Hepatocyte (in vitro differentiated cells): Measurements from ENCODE around the gene PLA2G3. TPM values are rescaled to one million over a fixed set of nuclear protein-coding genes. Genes with fewer than 3 reads are reported as not detected.
A peak's percentile ranks its signal among the peaks of the same experiment; 100 is the strongest.

Experiments used
- DNase-seq: peaks from one replicate; pipeline ENCODE4 v3.0.0-alpha.2; 2016; ENCODE audit warnings: low spot score
- H2AFZ ChIP-seq: fragments of 200-600 bp; sonication (generic); 2 replicates; pipeline ENCODE4 v1.6.0; 2016; ENCODE audit warnings: antibody characterized with exemption, mild to moderate bottlenecking
- H3K27ac ChIP-seq: fragments of 200-600 bp; sonication (generic); 2 replicates; pipeline ENCODE4 v1.5.1; 2016; ENCODE audit warnings: mild to moderate bottlenecking
- H3K27me3 ChIP-seq: fragments of 200-600 bp; sonication (generic); 2 replicates; pipeline ENCODE4 v1.6.1; 2016
- H3K36me3 ChIP-seq: fragments of 200-600 bp; sonication (generic); replicated peaks from 2 replicates; pipeline ENCODE4 v1.5.1; 2016; ENCODE audit warnings: low read depth; ENCODE audit not compliant: insufficient read depth
- H3K4me1 ChIP-seq: fragments of 200-600 bp; sonication (generic); 2 replicates; pipeline ENCODE4 v1.5.1; 2016; ENCODE audit warnings: mild to moderate bottlenecking, moderate library complexity; ENCODE audit not compliant: insufficient read depth
- H3K4me2 ChIP-seq: fragments of 200-600 bp; sonication (generic); 2 replicates; pipeline ENCODE4 v1.6.0; 2016
- H3K4me3 ChIP-seq: fragments of 200-600 bp; sonication (generic); 2 replicates; pipeline ENCODE4 v1.5.1; 2016; ENCODE audit warnings: mild to moderate bottlenecking
- H3K79me2 ChIP-seq: fragments of 200-600 bp; sonication (generic); 2 replicates; pipeline ENCODE4 v1.6.0; 2017; ENCODE audit warnings: mild to moderate bottlenecking
- H3K9me2 ChIP-seq: fragments of 200-600 bp; sonication (generic); replicated peaks from 2 replicates; pipeline ENCODE4 v1.6.0; 2017; ENCODE audit warnings: mild to moderate bottlenecking; ENCODE audit not compliant: insufficient read depth
- H3K9me3 ChIP-seq: fragments of 200-600 bp; sonication (generic); 2 replicates; pipeline ENCODE4 v1.5.1; 2016; ENCODE audit warnings: low read depth, mild to moderate bottlenecking
- H4K20me1 ChIP-seq: fragments of 200-600 bp; sonication (generic); 2 replicates; pipeline ENCODE4 v1.6.0; 2016; ENCODE audit warnings: mild to moderate bottlenecking; ENCODE audit not compliant: insufficient read depth, poor library complexity, severe bottlenecking
- CTCF ChIP-seq: fragments of 200-600 bp; sonication (generic); IDR thresholded peaks from 2 replicates; pipeline ENCODE4 v1.5.1; 2016; ENCODE audit warnings: antibody characterized with exemption, mild to moderate bottlenecking; ENCODE audit not compliant: poor library complexity
- EZH2 ChIP-seq: fragments of 200-600 bp; sonication (generic); IDR thresholded peaks from 2 replicates; pipeline ENCODE4 v1.6.1; 2016; ENCODE audit warnings: antibody characterized with exemption, mild to moderate bottlenecking, borderline replicate concordance
- EZH2phosphoT487 ChIP-seq: fragments of 200-600 bp; sonication (generic); IDR thresholded peaks from one replicate; pipeline ENCODE4 v1.6.1; 2018; ENCODE audit warnings: antibody characterized with exemption, mild to moderate bottlenecking, low read depth, moderate library complexity; ENCODE audit not compliant: unreplicated experiment, severe bottlenecking
- WGBS: methylation state at CpG from one replicate; pipeline ENCODE4 v1.1.6; 2016; ENCODE audit warnings: low lambda C conversion rate; ENCODE audit errors: missing lambda C conversion rate; 5-methylcytosine and 5-hydroxymethylcytosine counted together
- polyA plus RNA-seq: library from polyadenylated mRNA; unstranded; fragments of >200 nt; fragmentation: Nextera tagmentation; extraction: Ambion mirVana; gene quantifications from 2 replicates; pipeline ENCODE4 v1.2.1, GENCODE V29; 2016
- total RNA-seq: library from RNA; depleted of rRNA; stranded (reverse); fragments of >200 nt; gene quantifications from 2 replicates; pipeline ENCODE4 v1.2.3, GENCODE V29; 2014

PLA2G3 gene
- total RNA-seq = 0.04 and 0.10 TPM in 2 replicates
- polyA plus RNA-seq = 0.33 and 0.52 TPM in 2 replicates

- H2AFZ ChIP-seq = no peak within 1 kb of the TSS
- H3K4me2 ChIP-seq = no peak within 1 kb of the TSS
Measured at GRCh38 chr22:31139866-31140716, at the start of gene PLA2G3. Gene PLA2G3, minus strand, starts transcription at chr22:31140508. Its CDS starts 154 bp downstream, at chr22:31140354.

GRCh38 chr22:31187627-31188026 lies 47.3 kb upstream of the PLA2G3 start:
- Histone ChIP-seq H3K27ac (no peak overlapping the region), H3K9me3 (no peaks in the 10 kb centered on the region), H3K4me3 (no peak overlapping the region), H4K20me1 (no peaks in the 10 kb centered on the region), H3K36me3 (no peaks in the 10 kb centered on the region), H3K27me3 (no peaks in the 10 kb centered on the region), H2AFZ (no peak overlapping the region), H3K9me2 (no peaks in the 10 kb centered on the region), H3K79me2 (peaks cover 56% of the 10 kb centered on the region), H3K4me2 (no peak overlapping the region), H3K4me1 (no peaks in the 10 kb centered on the region)
- TF ChIP-seq EZH2 (no peak), EZH2phosphoT487 (no peak), CTCF (no peak)
- 97% methylated on average over 6 of the region's 6 CpGs for WGBS
- no peak for DNase-seq

More at GRCh38 chr22:31139866-31140716, at the start of gene PLA2G3:
- Histone ChIP-seq H3K4me3 (no peak within 1 kb of the TSS), H3K27me3 (peaks cover 14% of the 10 kb centered on the region), H3K4me1 (no peaks in the 10 kb centered on the region), H3K36me3 (no peaks in the 10 kb centered on the region), H3K9me3 (no peaks in the 10 kb centered on the region), H3K79me2 (no peaks in the 10 kb centered on the region), H4K20me1 (no peaks in the 10 kb centered on the region), H3K9me2 (no peaks in the 10 kb centered on the region), H3K27ac (no peak within 1 kb of the TSS)
- WGBS = 24% methylated on average over 24 of the region's 24 CpGs
- DNase-seq = peak; percentile 34
- TF ChIP-seq CTCF (no peak), EZH2phosphoT487 (no peak), EZH2 (no peak)

GRCh38 chr22:31185056-31185455 lies 44.7 kb upstream of the PLA2G3 start:
- TF ChIP-seq EZH2phosphoT487 (no peak), CTCF (no peak)
- Histone ChIP-seq H4K20me1 (no peaks in the 10 kb centered on the region), H2AFZ (no peak overlapping the region), H3K4me1 (no peaks in the 10 kb centered on the region), H3K27ac (no peak overlapping the region), H3K9me3 (no peaks in the 10 kb centered on the region), H3K9me2 (no peaks in the 10 kb centered on the region), H3K27me3 (no peaks in the 10 kb centered on the region), H3K79me2 (peaks cover 63% of the 10 kb centered on the region), H3K36me3 (no peaks in the 10 kb centered on the region), H3K4me3 (no peak overlapping the region), H3K4me2 (no peak overlapping the region)
- DNase-seq = no peak
- 94% methylated on average over 5 of the region's 5 CpGs for WGBS
